Parathyroid adenoma (tissue), 2 donors: ENCODE results near the gene FAM120B.

Source experiments
- H2AFZ ChIP-seq: fragments of 300-600 bp; sonication (generic); one replicate; pipeline ENCODE4 v1.7.0; 2017; ENCODE audit warnings: antibody characterized with exemption, mild to moderate bottlenecking
- H3K27ac ChIP-seq: fragments of 300-600 bp; sonication (generic); one replicate; pipeline ENCODE4 v1.7.0; 2017
- H3K27me3 ChIP-seq: fragments of 300-600 bp; sonication (generic); one replicate; pipeline ENCODE4 v1.7.0; 2017; ENCODE audit warnings: low read length; ENCODE audit not compliant: control insufficient read depth, insufficient read depth
- H3K36me3 ChIP-seq: fragments of 300-600 bp; sonication (generic); one replicate; pipeline ENCODE4 v1.7.0; 2017; ENCODE audit warnings: low read length; ENCODE audit not compliant: control insufficient read depth, insufficient read depth
- H3K4me1 ChIP-seq: fragments of 300-600 bp; sonication (generic); one replicate; pipeline ENCODE4 v1.7.0; 2017; ENCODE audit warnings: control low read depth
- H3K4me2 ChIP-seq: fragments of 300-600 bp; sonication (generic); one replicate; pipeline ENCODE4 v1.7.0; 2017; ENCODE audit warnings: low read length
- H3K4me3 ChIP-seq: fragments of 300-600 bp; sonication (generic); one replicate; pipeline ENCODE4 v1.7.0; 2017; ENCODE audit warnings: low read depth, low read length
- H3K79me2 ChIP-seq: fragments of 300-600 bp; sonication (generic); one replicate; pipeline ENCODE4 v1.7.0; 2017; ENCODE audit warnings: control low read depth
- H3K9ac ChIP-seq: fragments of 300-600 bp; sonication (generic); one replicate; pipeline ENCODE4 v1.7.0; 2017; ENCODE audit warnings: mild to moderate bottlenecking
- H3K9me3 ChIP-seq: fragments of 300-600 bp; sonication (generic); one replicate; pipeline ENCODE4 v1.7.0; 2017; ENCODE audit warnings: low read length; ENCODE audit not compliant: control insufficient read depth
- CTCF ChIP-seq: fragments of 300-600 bp; sonication (generic); IDR thresholded peaks from one replicate; pipeline ENCODE4 v1.7.0; 2017; ENCODE audit warnings: antibody characterized with exemption, mild to moderate bottlenecking
- donor health status: primary hyperparathyroidism.

FAM120B gene

DNA sequence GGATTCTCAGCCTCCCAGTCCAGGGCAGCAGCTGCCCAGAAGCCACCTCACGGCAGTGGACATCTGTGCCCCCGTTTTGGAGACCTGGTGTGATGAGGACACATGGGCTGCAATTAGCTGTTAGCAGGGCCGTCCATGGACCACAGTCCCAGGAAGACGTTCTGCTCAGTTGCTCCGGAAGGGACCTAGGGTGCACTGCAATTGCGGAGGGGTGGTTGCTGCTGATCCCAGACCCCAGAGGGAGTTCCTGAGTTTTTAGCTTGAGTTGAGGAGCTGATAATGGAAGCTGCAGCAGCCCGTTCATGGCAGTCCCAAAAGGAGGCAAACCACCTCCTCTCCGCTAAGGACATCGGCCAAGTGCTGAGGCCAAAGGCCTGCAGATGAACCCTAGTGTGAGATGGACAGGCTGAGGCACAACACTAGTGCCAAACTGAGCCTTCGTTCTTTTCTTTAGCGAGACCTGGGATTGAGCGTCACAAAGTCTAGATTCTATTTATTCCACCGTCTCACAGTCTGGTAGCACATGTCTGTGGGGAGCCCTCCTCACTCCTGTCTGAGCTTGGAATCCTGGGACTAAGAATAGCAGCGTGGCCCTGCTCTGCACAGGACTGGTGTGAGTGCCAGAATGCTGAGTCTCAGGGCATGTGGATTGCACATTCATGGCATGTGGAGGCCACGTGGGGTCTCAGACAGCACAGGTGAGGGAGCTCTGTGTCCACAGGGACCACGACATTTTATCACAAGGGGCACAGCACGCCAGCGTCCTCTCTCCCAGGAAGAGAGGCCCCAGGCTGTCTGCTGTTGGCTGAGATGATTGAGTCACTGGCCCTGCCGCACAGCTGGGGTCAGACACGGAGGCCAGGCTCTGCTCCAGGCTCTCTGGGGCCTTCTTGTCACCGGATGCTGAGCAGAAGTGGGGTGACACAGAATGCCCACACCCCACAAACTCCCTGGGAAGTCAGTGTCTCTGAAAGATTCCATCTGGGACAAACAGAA lies 133.1 kb downstream of the FAM120B start:
- Histone ChIP-seq H3K27ac (no peak overlapping the region), H3K4me3 (no peak overlapping the region), H3K4me2 (no peak overlapping the region), H3K9me3 (no peaks in the 10 kb centered on the region), H3K27me3 (no peaks in the 10 kb centered on the region), H3K79me2 (no peaks in the 10 kb centered on the region), H3K9ac (no peak overlapping the region), H3K36me3 (no peaks in the 10 kb centered on the region), H3K4me1 (peaks cover 5% of the 10 kb centered on the region), H2AFZ (no peak overlapping the region)
- no peak for TF ChIP-seq CTCF

DNA sequence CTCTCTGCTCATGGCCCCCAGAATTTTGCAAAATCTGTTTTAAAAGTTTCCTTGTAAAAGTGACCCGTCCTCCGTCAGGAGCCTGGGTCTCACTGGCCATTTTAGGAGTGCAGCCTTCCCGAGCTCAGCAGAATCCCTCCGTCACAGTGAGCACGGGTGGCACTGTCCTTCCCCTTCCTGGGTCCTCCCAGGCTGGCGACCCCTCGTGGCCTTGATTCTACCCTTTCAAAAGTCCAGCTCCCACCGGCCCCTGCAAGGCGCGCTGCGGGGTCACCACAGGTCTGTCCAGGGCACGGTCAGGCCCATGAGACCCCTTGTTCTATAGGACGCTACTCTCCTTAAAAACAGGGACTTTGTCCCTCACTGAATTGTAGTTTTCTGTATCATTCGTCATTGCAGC lies 133.9 kb downstream of the FAM120B start:
- Histone ChIP-seq H3K4me2 (no peak overlapping the region), H3K79me2 (no peaks in the 10 kb centered on the region), H3K4me3 (no peak overlapping the region), H2AFZ (no peak overlapping the region), H3K36me3 (no peaks in the 10 kb centered on the region), H3K27ac (no peak overlapping the region), H3K27me3 (no peaks in the 10 kb centered on the region), H3K9me3 (no peaks in the 10 kb centered on the region), H3K9ac (no peak overlapping the region), H3K4me1 (peaks cover 5% of the 10 kb centered on the region)
- no peak for TF ChIP-seq CTCF

DNA sequence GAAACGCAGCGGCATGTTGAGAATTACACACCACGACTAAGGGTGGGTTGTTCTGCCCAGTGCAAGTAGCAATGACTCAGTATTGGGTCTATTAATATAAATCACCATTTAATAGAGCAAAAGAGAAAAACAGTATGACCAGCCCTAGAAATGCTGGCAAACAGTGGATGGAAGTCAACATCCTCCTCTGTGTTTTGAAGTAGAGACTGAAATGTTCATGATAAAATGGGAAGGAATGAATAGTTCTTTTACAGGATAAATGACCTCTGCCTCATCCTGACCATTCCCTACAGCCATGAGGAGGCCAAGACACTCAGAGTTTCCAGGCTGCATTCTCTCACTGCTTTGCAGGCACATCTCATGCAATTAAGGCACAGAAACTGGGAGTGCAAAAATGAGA lies 134.8 kb downstream of the FAM120B start:
- Histone ChIP-seq H3K4me2 (no peak overlapping the region), H3K4me3 (no peak overlapping the region), H3K27ac (no peak overlapping the region), H3K4me1 (peaks cover 5% of the 10 kb centered on the region), H3K9me3 (no peaks in the 10 kb centered on the region), H3K27me3 (no peaks in the 10 kb centered on the region), H3K79me2 (no peaks in the 10 kb centered on the region), H3K9ac (no peak overlapping the region), H3K36me3 (no peaks in the 10 kb centered on the region), H2AFZ (no peak overlapping the region)
- no peak for TF ChIP-seq CTCF

DNA sequence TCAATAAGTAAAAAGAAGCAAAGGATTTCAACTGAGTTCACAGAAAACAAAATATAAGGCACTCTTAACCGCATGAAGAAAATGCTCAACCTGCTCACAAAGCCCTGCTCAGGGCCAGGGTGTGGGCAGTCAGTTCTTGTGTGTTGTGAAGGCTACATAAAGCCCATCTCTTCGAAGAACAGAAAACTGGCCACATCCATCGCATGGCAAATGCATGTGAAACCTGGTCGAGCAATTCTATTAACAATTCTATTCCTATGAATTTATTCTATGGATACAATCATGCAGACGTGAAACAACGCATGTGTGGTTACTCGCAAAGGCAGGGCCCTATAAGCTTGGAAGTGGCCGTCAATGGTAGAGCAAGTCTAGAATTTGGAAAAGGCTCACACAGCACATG lies 136.0 kb downstream of the FAM120B start:
- H3K27ac ChIP-seq, result no peak overlapping the region
- H3K4me2 ChIP-seq, result no peak overlapping the region
- no peak overlapping the region for H3K9ac ChIP-seq
- no peak for TF ChIP-seq CTCF
- no peaks in the 10 kb centered on the region for H3K27me3 ChIP-seq
- H3K9me3 ChIP-seq, result no peaks in the 10 kb centered on the region
- H3K4me1 ChIP-seq, result peaks cover 5% of the 10 kb centered on the region
- no peaks in the 10 kb centered on the region for H3K36me3 ChIP-seq
- H2AFZ ChIP-seq, result no peak overlapping the region
- no peaks in the 10 kb centered on the region for H3K79me2 ChIP-seq
- H3K4me3 ChIP-seq, result no peak overlapping the region
